Colonic mucosa (tissue), 4 donors: Measurements from ENCODE around the gene SLC2A10. TPM values are rescaled to one million over a fixed set of nuclear protein-coding genes. Genes with fewer than 3 reads are reported as not detected.
A peak's percentile ranks its signal among the peaks of the same experiment; 100 is the strongest.

ENCODE experiments used
- DNase-seq: peaks from one replicate; pipeline ENCODE4 v3.0.0-alpha.2; 2020
- H3K27ac ChIP-seq: fragments of 200-600 bp; one replicate; pipeline ENCODE4 v1.8.0; 2021
- H3K27me3 ChIP-seq: fragments of 200-600 bp; one replicate; pipeline ENCODE4 v1.8.0; 2021
- H3K36me3 ChIP-seq: fragments of 200-600 bp; one replicate; pipeline ENCODE4 v1.8.0; 2021
- H3K4me1 ChIP-seq: fragments of 200-600 bp; one replicate; pipeline ENCODE4 v1.8.0; 2021; ENCODE audit warnings: mild to moderate bottlenecking
- H3K4me3 ChIP-seq: fragments of 200-600 bp; one replicate; pipeline ENCODE4 v1.8.0; 2021
- H3K9ac ChIP-seq, 2 donors: one replicate each; pipeline ENCODE4 v1.7.0; 2013; ENCODE audit warnings: control low read depth in 2 of 2, low read depth in 2 of 2, low read length in 2 of 2
- H3K9me3 ChIP-seq: fragments of 200-600 bp; one replicate; pipeline ENCODE4 v1.8.0; 2021
- CTCF ChIP-seq: fragments of 200-600 bp; IDR thresholded peaks from one replicate; pipeline ENCODE4 v1.8.0; 2022; ENCODE audit warnings: antibody characterized with exemption, mild to moderate bottlenecking
- intact Hi-C: fragments of 100-400 bp; cut with DNase I; formaldehyde crosslinking; loops from one replicate; pipeline ENCODE4 v1.14.1; 2022
- total RNA-seq, 2 donors: library from RNA; stranded (reverse); fragmentation: NEBNext Ultra II Directional in 1 of 2; extraction: Animal tissue kit (Norgen Biotek cat#: 25700) in 1 of 2; gene quantifications; one replicate each; pipeline ENCODE4 v1.2.1, GENCODE V29; 2021
- donor health status: healthy.
- donor health status: DM: no; HTN: no; CAD: no.
- donor health status: DM: no; HTN: no; CAD: no.

The SLC2A10 gene
- total RNA-seq, 2 donors from 2014 or later, result 28.3 to 43.6 TPM

- H3K9me3 ChIP-seq, result no peaks in the 10 kb centered on the region
- H3K4me1 ChIP-seq, result no peaks in the 10 kb centered on the region
- H3K4me3 ChIP-seq, result no peak overlapping the region
- TF ChIP-seq CTCF, result no peak
- intact Hi-C loops, result no loop called here
- H3K27ac ChIP-seq, result no peak overlapping the region
- DNase-seq, result no peak
- H3K9ac ChIP-seq, result no peak overlapping the region
- H3K36me3 ChIP-seq, result no peaks in the 10 kb centered on the region
- no peaks in the 10 kb centered on the region for H3K27me3 ChIP-seq
Observed at GRCh38 chr20:46678516-46678915, 30.9 kb upstream of the SLC2A10 start.

GRCh38 chr20:46680684-46681031 is 28.8 kb upstream of the SLC2A10 start:
- Histone ChIP-seq H3K4me1 (no peaks in the 10 kb centered on the region), H3K9ac (no peak overlapping the region), H3K27me3 (no peaks in the 10 kb centered on the region), H3K4me3 (no peak overlapping the region), H3K9me3 (no peaks in the 10 kb centered on the region), H3K27ac (no peak overlapping the region), H3K36me3 (no peaks in the 10 kb centered on the region)
- no peak for TF ChIP-seq CTCF
- intact Hi-C loops, result loop anchor here (5.0 to 10.0 kb wide), 2 partner anchors 116 to 158 kb away; no protein-coding TSS in a partner anchor
- no peak for DNase-seq

- H3K4me1 ChIP-seq, result no peaks in the 10 kb centered on the region
- no peak overlapping the region for H3K4me3 ChIP-seq
- TF ChIP-seq CTCF, result peak; percentile 73
- H3K9me3 ChIP-seq, result no peaks in the 10 kb centered on the region
- intact Hi-C loops, result loop anchor here (5.0 to 10.0 kb wide), 2 partner anchors 116 to 159 kb away; no protein-coding TSS in a partner anchor
- no peaks in the 10 kb centered on the region for H3K36me3 ChIP-seq
- peak; percentile 79 for DNase-seq
- H3K27ac ChIP-seq, result no peak overlapping the region
- H3K9ac ChIP-seq, result no peak overlapping the region
- H3K27me3 ChIP-seq, result no peaks in the 10 kb centered on the region
Observed at GRCh38 chr20:46681032-46681854, 28.2 kb upstream of the SLC2A10 start.

- Histone ChIP-seq H3K4me1 (no peaks in the 10 kb centered on the region), H3K27me3 (no peaks in the 10 kb centered on the region), H3K36me3 (no peaks in the 10 kb centered on the region), H3K9ac (no peak overlapping the region), H3K9me3 (no peaks in the 10 kb centered on the region), H3K4me3 (no peak overlapping the region), H3K27ac (no peak overlapping the region)
- no peak for DNase-seq
- TF ChIP-seq CTCF, result no peak
- intact Hi-C loops, result loop anchor here (5.0 to 10.0 kb wide), 2 partner anchors 117 to 160 kb away; no protein-coding TSS in a partner anchor
Observed at GRCh38 chr20:46682063-46682821, 27.2 kb upstream of the SLC2A10 start.

GRCh38 chr20:46683011-46683667 is 26.3 kb upstream of the SLC2A10 start:
- H3K4me3 ChIP-seq, result no peak overlapping the region
- H3K27ac ChIP-seq, result no peak overlapping the region
- H3K27me3 ChIP-seq, result no peaks in the 10 kb centered on the region
- no peak for DNase-seq
- intact Hi-C loops, result loop anchor here (5.0 to 10.0 kb wide), 2 partner anchors 118 to 161 kb away; no protein-coding TSS in a partner anchor
- H3K9me3 ChIP-seq, result no peaks in the 10 kb centered on the region
- H3K4me1 ChIP-seq, result peaks cover 7% of the 10 kb centered on the region
- H3K36me3 ChIP-seq, result no peaks in the 10 kb centered on the region
- no peak for TF ChIP-seq CTCF
- H3K9ac ChIP-seq, result no peak overlapping the region
